BLaER1 treated with 17β-estradiol and CSF1 and Interleukin-3, amounts not matched to agents 10 nM and 100 nM (cell line): ENCODE results near the gene ADCY1.
A peak's percentile ranks its signal among the peaks of the same experiment; 100 is the strongest.
"Not testable (repeated sequence)": the region's sequence is repeated elsewhere in the genome, so short reads cannot be mapped to it uniquely, and the experiment has no call there.

ENCODE experiments used
- H3K27ac ChIP-seq, 11 experiments: shearing (Covaris generic); formaldehyde crosslinking; 2 replicates each; pipeline ENCODE4 v1.8.1; 2022
- H3K27me3 ChIP-seq, 11 experiments: shearing (Covaris generic); formaldehyde crosslinking; 2 replicates each; pipeline ENCODE4 v1.8.1; 2022
- H3K36me3 ChIP-seq, 11 experiments: shearing (Covaris generic); formaldehyde crosslinking; 2 replicates each; pipeline ENCODE4 v1.8.1; 2022
- H3K4me1 ChIP-seq, 10 experiments: shearing (Covaris generic); formaldehyde crosslinking; 2 replicates each; pipeline ENCODE4 v1.8.1; 2022
- H3K4me2 ChIP-seq, 11 experiments: shearing (Covaris generic); formaldehyde crosslinking; 2 replicates each; pipeline ENCODE4 v1.8.1; 2022
- H3K4me3 ChIP-seq, 10 experiments: shearing (Covaris generic); formaldehyde crosslinking; 2 replicates each; pipeline ENCODE4 v1.8.1; 2022
- H3K9ac ChIP-seq, 11 experiments: shearing (Covaris generic); formaldehyde crosslinking; 2 replicates each; pipeline ENCODE4 v1.8.1; 2022
- H3K9me3 ChIP-seq, 11 experiments: shearing (Covaris generic); formaldehyde crosslinking; replicated peaks in 1 of 11; 2 replicates each; pipeline ENCODE4 v1.8.1; 2022
- H4K20me1 ChIP-seq, 11 experiments: shearing (Covaris generic); formaldehyde crosslinking; 2 replicates each; pipeline ENCODE4 v1.8.1; 2022
- Cebpa-rat ChIP-seq, 11 experiments: shearing (Covaris generic); IDR thresholded peaks; 2 replicates each; pipeline ENCODE4 v1.8.1; 2022

ADCY1 gene

GRCh38 chr7:45718464-45719330 lies 144.5 kb downstream of the ADCY1 start:
- no peaks in the 10 kb centered on the region for H3K9me3 ChIP-seq
- H3K4me3 ChIP-seq, result no peak overlapping the region
- H3K27me3 ChIP-seq, result no peaks in the 10 kb centered on the region
- peaks cover 39 to 55% (median 52%) of the 10 kb centered on the region in 10 experiments for H3K4me1 ChIP-seq
- H3K36me3 ChIP-seq, result peaks cover 7 to 19% (median 12%) of the 10 kb centered on the region in 11 experiments; a peak in 19 of 22 replicates
- peaks cover 0 to 8% (median 0%) of the 10 kb centered on the region in 11 experiments; a peak in 4 of 22 replicates for H4K20me1 ChIP-seq
- H3K27ac ChIP-seq, result peak overlapping the region in 8 of 11 experiments; percentile 5 to 61 (median 46); a peak in 14 of 22 replicates
- peak overlapping the region; percentile 80 to 91 (median 87) for H3K4me2 ChIP-seq
- no peak for TF ChIP-seq Cebpa-rat (IDR thresholded peaks at IDR 0.05)
- peak overlapping the region in 7 of 11 experiments; percentile 9 to 50 (median 34); a peak in 6 of 22 replicates for H3K9ac ChIP-seq

GRCh38 chr7:45720989-45721388 lies 146.8 kb downstream of the ADCY1 start:
- TF ChIP-seq Cebpa-rat (IDR thresholded peaks at IDR 0.05), result no peak
- peak overlapping the region in 9 of 11 experiments; percentile 7 to 91 (median 86); a peak in 16 of 22 replicates for H3K4me2 ChIP-seq

GRCh38 chr7:45721686-45722598 lies 147.8 kb downstream of the ADCY1 start:
- H3K36me3 ChIP-seq, result peaks cover 31 to 49% (median 41%) of the 10 kb centered on the region in 11 experiments
- H3K4me3 ChIP-seq, result no peak overlapping the region
- no peak for TF ChIP-seq Cebpa-rat (IDR thresholded peaks at IDR 0.05)
- no peak overlapping the region for H3K4me2 ChIP-seq
- H3K9me3 ChIP-seq, result peaks cover 6 to 12% (median 11%) of the 10 kb centered on the region in 11 experiments
- H3K27ac ChIP-seq, result no peak overlapping the region
- H3K9ac ChIP-seq, result no peak overlapping the region
- H3K27me3 ChIP-seq, result no peaks in the 10 kb centered on the region
- H4K20me1 ChIP-seq, result peaks cover 0 to 8% (median 0%) of the 10 kb centered on the region in 11 experiments; a peak in 4 of 22 replicates
- peaks cover 30 to 47% (median 42%) of the 10 kb centered on the region in 10 experiments for H3K4me1 ChIP-seq

More at GRCh38 chr7:45720989-45721388, 146.8 kb downstream of the ADCY1 start:
- Histone ChIP-seq H3K4me1 (peaks cover 39 to 55% (median 51%) of the 10 kb centered on the region in 10 experiments), H3K27me3 (no peaks in the 10 kb centered on the region), H3K36me3 (peaks cover 24 to 40% (median 31%) of the 10 kb centered on the region in 11 experiments), H3K9ac (no peak overlapping the region), H3K9me3 (peaks cover 0 to 3% (median 2%) of the 10 kb centered on the region in 11 experiments; a peak in 9 of 22 replicates), H3K27ac (no peak overlapping the region), H3K4me3 (no peak overlapping the region), H4K20me1 (peaks cover 0 to 8% (median 0%) of the 10 kb centered on the region in 11 experiments; a peak in 4 of 22 replicates)

- not testable (repeated sequence) for H3K4me2 ChIP-seq, H3K27me3 ChIP-seq, H3K27ac ChIP-seq, H3K9ac ChIP-seq, H3K4me3 ChIP-seq, H4K20me1 ChIP-seq
- peaks cover 16 to 25% (median 20%) of the 10 kb centered on the region in 11 experiments for H3K9me3 ChIP-seq
- H3K36me3 ChIP-seq, result peaks cover 52 to 76% (median 63%) of the 10 kb centered on the region in 11 experiments
- H3K4me1 ChIP-seq, result peaks cover 0 to 14% (median 9%) of the 10 kb centered on the region in 10 experiments; a peak in 16 of 20 replicates
Measured at GRCh38 chr7:45725231-45725630, 151.1 kb downstream of the ADCY1 start.

- Histone ChIP-seq H3K9me3 (peaks cover 16 to 25% (median 20%) of the 10 kb centered on the region in 11 experiments), H3K36me3 (peaks cover 52 to 79% (median 63%) of the 10 kb centered on the region in 11 experiments), H3K4me3 (peak overlapping the region in 6 of 10 experiments; percentile 14 to 31 (median 27); a peak in 6 of 20 replicates), H3K4me2 (no peak overlapping the region), H3K27me3 (no peaks in the 10 kb centered on the region), H3K9ac (no peak overlapping the region), H3K27ac (no peak overlapping the region), H3K4me1 (no peaks in the 10 kb centered on the region; a peak in 2 of 20 replicates), H4K20me1 (no peaks in the 10 kb centered on the region; a peak in 1 of 22 replicates)
- TF ChIP-seq Cebpa-rat (IDR thresholded peaks at IDR 0.05), result no peak
Measured at GRCh38 chr7:45726883-45727282, 152.7 kb downstream of the ADCY1 start.

GRCh38 chr7:45731692-45732443 lies 157.7 kb downstream of the ADCY1 start:
- H4K20me1 ChIP-seq, H3K4me1 ChIP-seq, H3K4me3 ChIP-seq, H3K27ac ChIP-seq, H3K9ac ChIP-seq, H3K4me2 ChIP-seq, H3K27me3 ChIP-seq: not testable (repeated sequence)
- Histone ChIP-seq H3K9me3 (peaks cover 9 to 13% (median 10%) of the 10 kb centered on the region in 11 experiments), H3K36me3 (peaks cover 15 to 54% (median 34%) of the 10 kb centered on the region in 11 experiments)

- Histone ChIP-seq H3K36me3 (peaks cover 24 to 91% (median 48%) of the 10 kb centered on the region in 11 experiments), H3K9me3 (peaks cover 10 to 20% (median 15%) of the 10 kb centered on the region in 11 experiments; a peak in 21 of 22 replicates)
- H3K9ac ChIP-seq, H3K4me2 ChIP-seq, H3K27ac ChIP-seq, H3K4me3 ChIP-seq, H3K27me3 ChIP-seq, H3K4me1 ChIP-seq, H4K20me1 ChIP-seq: not testable (repeated sequence)
Measured at GRCh38 chr7:45738920-45739319, 164.8 kb downstream of the ADCY1 start.

GRCh38 chr7:45740573-45740972 lies 166.4 kb downstream of the ADCY1 start:
- not testable (repeated sequence) for H4K20me1 ChIP-seq, H3K27me3 ChIP-seq, H3K27ac ChIP-seq, H3K9ac ChIP-seq, H3K4me3 ChIP-seq, H3K4me2 ChIP-seq, H3K4me1 ChIP-seq
- Histone ChIP-seq H3K9me3 (peaks cover 10 to 20% (median 15%) of the 10 kb centered on the region in 11 experiments; a peak in 21 of 22 replicates), H3K36me3 (peaks cover 32 to 95% (median 57%) of the 10 kb centered on the region in 11 experiments)

GRCh38 chr7:45748976-45749375 lies 174.8 kb downstream of the ADCY1 start:
- not testable (repeated sequence) for H3K9ac ChIP-seq, H3K27ac ChIP-seq, H3K9me3 ChIP-seq, H3K4me1 ChIP-seq, H3K4me2 ChIP-seq, H3K4me3 ChIP-seq, H4K20me1 ChIP-seq, H3K27me3 ChIP-seq
- peaks cover 34 to 68% (median 50%) of the 10 kb centered on the region in 11 experiments; a peak in 21 of 22 replicates for H3K36me3 ChIP-seq

GRCh38 chr7:45751352-45751751 lies 177.2 kb downstream of the ADCY1 start:
- H4K20me1 ChIP-seq, H3K4me1 ChIP-seq, H3K4me3 ChIP-seq, H3K27ac ChIP-seq, H3K9ac ChIP-seq, H3K4me2 ChIP-seq, H3K9me3 ChIP-seq, H3K27me3 ChIP-seq: not testable (repeated sequence)
- peaks cover 24 to 54% (median 47%) of the 10 kb centered on the region in 11 experiments; a peak in 21 of 22 replicates for H3K36me3 ChIP-seq

- not testable (repeated sequence) for H3K9me3 ChIP-seq, H4K20me1 ChIP-seq, H3K27me3 ChIP-seq, H3K27ac ChIP-seq, H3K4me2 ChIP-seq, H3K4me3 ChIP-seq, H3K9ac ChIP-seq, H3K4me1 ChIP-seq
- H3K36me3 ChIP-seq, result peaks cover 12 to 37% (median 28%) of the 10 kb centered on the region in 11 experiments; a peak in 19 of 22 replicates
Measured at GRCh38 chr7:45756333-45756732, 182.2 kb downstream of the ADCY1 start.

GRCh38 chr7:45756757-45757156 lies 182.6 kb downstream of the ADCY1 start:
- not testable (repeated sequence) for H3K9ac ChIP-seq, H3K27me3 ChIP-seq, H3K27ac ChIP-seq, H3K4me3 ChIP-seq, H3K4me1 ChIP-seq, H3K4me2 ChIP-seq, H4K20me1 ChIP-seq, H3K9me3 ChIP-seq
- peaks cover 10 to 33% (median 23%) of the 10 kb centered on the region in 11 experiments; a peak in 18 of 22 replicates for H3K36me3 ChIP-seq
